HFF-Myc (cell line): ENCODE measurements around the gene RBSN.
A peak's percentile ranks its signal among the peaks of the same experiment; 100 is the strongest.

ENCODE experiments used
- DNase-seq: peaks from one replicate; pipeline ENCODE4 v3.0.0-alpha.2; 2011; ENCODE audit warnings: low read depth; ENCODE audit errors: extremely low read depth
- H3K4me3 ChIP-seq: replicated peaks from 2 replicates; pipeline ENCODE4 v1.5.1; 2011; ENCODE audit warnings: low read depth, mild to moderate bottlenecking, control low read depth, low read length
- TF ChIP-seq, protein P1 (sequence below): IDR thresholded peaks from 2 replicates; pipeline ENCODE4 v1.5.1; 2012; ENCODE audit warnings: mild to moderate bottlenecking, low read depth, low read length, control low read depth; ENCODE audit errors: missing control alignments

RBSN gene

GRCh38 chr3:15066467-15066866 is 32.5 kb downstream of the RBSN start:
- no peak for DNase-seq
- TF ChIP-seq, protein P1, sequence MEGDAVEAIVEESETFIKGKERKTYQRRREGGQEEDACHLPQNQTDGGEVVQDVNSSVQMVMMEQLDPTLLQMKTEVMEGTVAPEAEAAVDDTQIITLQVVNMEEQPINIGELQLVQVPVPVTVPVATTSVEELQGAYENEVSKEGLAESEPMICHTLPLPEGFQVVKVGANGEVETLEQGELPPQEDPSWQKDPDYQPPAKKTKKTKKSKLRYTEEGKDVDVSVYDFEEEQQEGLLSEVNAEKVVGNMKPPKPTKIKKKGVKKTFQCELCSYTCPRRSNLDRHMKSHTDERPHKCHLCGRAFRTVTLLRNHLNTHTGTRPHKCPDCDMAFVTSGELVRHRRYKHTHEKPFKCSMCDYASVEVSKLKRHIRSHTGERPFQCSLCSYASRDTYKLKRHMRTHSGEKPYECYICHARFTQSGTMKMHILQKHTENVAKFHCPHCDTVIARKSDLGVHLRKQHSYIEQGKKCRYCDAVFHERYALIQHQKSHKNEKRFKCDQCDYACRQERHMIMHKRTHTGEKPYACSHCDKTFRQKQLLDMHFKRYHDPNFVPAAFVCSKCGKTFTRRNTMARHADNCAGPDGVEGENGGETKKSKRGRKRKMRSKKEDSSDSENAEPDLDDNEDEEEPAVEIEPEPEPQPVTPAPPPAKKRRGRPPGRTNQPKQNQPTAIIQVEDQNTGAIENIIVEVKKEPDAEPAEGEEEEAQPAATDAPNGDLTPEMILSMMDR: no peak
- no peak overlapping the region for H3K4me3 ChIP-seq

GRCh38 chr3:15065550-15066007 is 33.4 kb downstream of the RBSN start:
- DNase-seq: no peak
- peak overlapping the region; percentile 99 for H3K4me3 ChIP-seq
- TF ChIP-seq, protein P1: no peak

DNA sequence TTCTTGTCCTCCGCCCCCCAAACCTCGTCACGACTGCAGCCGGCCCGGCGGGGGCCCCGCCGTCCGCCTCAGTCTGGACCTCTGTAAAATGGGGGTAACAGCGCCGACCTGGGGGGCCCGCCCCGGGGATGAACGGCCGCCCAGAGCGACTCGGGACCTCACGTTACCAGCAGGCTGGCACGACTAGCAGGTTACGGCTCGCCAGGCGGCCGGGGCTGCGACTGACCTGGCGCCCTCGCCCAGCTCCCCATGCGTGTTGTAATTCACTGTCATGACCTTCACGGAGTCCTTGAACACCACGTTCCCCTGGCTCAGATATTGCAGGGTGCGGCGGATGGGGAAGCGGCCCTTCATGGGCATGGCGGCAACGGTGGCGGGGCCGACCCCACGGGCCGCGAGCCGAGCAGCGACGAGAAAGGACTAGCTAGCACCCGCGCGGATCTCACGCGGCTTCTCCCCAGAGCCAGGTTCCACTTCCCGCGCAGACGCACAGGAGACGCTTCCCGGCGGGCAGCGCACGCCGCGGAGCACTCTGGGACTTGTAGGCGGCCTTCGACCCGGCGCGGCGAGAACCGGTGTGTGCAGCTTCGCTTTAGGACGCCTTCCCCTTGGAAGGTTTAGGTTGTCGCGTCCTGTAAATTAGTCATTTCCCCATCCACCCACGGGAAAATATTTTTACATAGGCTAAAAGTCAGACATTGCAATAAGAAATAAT is 34.0 kb downstream of the RBSN start, which contains the start of gene MRPS25:
TSS of gene MRPS25 (minus strand) at position 481 of the 715 bp plus-strand sequence. CDS start at position 360, 121 bp downstream.
- peak; percentile 62 for DNase-seq
- TF ChIP-seq, protein P1: no peak

GRCh38 chr3:15064299-15064834 is 34.6 kb downstream of the RBSN start:
- TF ChIP-seq, protein P1: no peak
- H3K4me3 ChIP-seq: peak overlapping the region; percentile 99
- DNase-seq: no peak

More for the DNA sequence above, 34.0 kb downstream of the RBSN start, which contains the start of gene MRPS25:
- peak within 1 kb of the TSS; percentile 99 for H3K4me3 ChIP-seq

- TF ChIP-seq, protein P1: no peak
- DNase-seq: no peak
- H3K4me3 ChIP-seq: peak overlapping the region; percentile 99
These were observed 35.2 kb downstream of the RBSN start for GRCh38 chr3:15063656-15064286.

DNA sequence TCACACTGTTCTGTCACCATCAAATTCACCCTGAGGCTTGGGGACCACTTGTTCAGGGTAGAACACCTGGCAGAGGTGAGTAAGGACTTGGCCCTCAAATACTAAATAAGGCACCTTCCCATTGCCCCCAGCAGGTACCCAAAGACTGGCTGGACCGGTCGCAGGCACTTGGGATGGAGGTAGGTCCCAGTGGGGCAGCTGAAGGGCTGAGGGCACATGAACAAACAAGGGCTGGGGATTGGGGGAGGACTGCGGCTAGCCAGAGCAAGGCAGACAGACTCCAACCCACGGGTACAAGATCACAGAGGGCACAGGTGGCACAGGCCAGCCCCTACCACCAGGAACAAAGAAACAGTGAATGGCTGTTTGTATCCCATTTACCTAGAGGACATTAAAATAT is 35.7 kb downstream of the RBSN start:
- peak overlapping the region; percentile 99 for H3K4me3 ChIP-seq
- TF ChIP-seq, protein P1: no peak
- no peak for DNase-seq
